T-helper 2 cell treated with Interferon-gamma antibody and Interleukin-4, amounts not matched to agents 5 μg/mL and 100 μg/mL, for 36 hours (primary cell): ENCODE data around the gene ANKRD11.
A peak's percentile ranks its signal among the peaks of the same experiment; 100 is the strongest.

Experiments used
- DNase-seq: peaks from one replicate; pipeline ENCODE4 v3.0.0; 2021; ENCODE audit warnings: low spot score
- H3K27ac Mint-ChIP-seq: one replicate; pipeline ENCODE4 v1.8.0; 2021; ENCODE audit warnings: mild to moderate bottlenecking, mixed read lengths
- H3K27me3 Mint-ChIP-seq: one replicate; pipeline ENCODE4 v1.8.0; 2021; ENCODE audit warnings: low read depth, mixed read lengths
- H3K36me3 Mint-ChIP-seq: one replicate; pipeline ENCODE4 v1.8.0; 2021; ENCODE audit warnings: low read depth, mixed read lengths
- H3K4me1 Mint-ChIP-seq: one replicate; pipeline ENCODE4 v1.8.0; 2021; ENCODE audit warnings: low read depth, mixed read lengths
- H3K4me3 Mint-ChIP-seq: one replicate; pipeline ENCODE4 v1.8.0; 2022; ENCODE audit warnings: mild to moderate bottlenecking, moderate library complexity, mixed read lengths
- H3K9me3 Mint-ChIP-seq: one replicate; pipeline ENCODE4 v1.8.0; 2021; ENCODE audit warnings: mixed read lengths

The ANKRD11 gene

DNA sequence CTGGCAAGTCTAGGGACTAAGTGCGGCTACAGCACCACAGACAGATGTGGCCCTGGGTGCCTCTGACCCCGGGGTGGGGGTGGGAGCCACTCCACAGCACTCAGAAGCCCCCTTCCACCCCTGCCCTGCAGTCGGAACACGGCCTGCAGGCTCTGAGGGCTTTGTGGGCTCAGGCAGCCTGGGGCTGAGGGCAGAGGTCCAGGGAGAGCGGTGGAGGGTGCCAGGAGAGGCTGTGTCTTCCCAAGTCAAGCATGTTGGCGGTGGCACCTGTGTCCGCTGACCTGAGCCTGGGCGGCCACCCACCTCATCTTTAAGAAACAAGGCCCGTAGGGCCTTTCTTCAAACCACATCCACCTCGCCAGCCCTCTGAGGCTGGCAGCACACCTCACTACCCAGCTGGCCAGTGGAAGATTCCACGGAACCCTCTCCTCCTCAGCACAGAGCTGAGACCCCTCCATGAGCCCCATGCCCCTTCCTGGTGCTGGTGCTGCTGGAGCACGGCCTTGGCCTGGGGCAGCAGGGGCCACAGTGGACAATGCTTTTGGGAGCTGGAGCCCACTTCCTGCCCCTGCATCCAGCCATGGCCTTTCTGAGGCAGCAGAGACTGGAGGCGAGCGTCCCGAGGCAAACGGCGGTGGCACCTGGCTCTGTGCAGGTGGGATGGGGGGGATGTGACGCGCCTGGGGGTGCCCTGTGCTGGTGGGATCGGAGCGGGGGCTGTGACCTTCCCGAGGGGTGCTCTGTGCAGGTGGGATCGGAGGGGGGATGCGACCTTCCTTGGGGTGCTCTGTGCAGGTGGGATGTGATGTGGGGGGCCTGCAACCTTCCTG, 195.1 kb downstream of the ANKRD11 start:
- no peak for DNase-seq
- Mint-ChIP-seq H3K4me1 (peaks cover 23% of the 10 kb centered on the region), H3K27ac (peak overlapping the region; percentile 31), H3K27me3 (no peaks in the 10 kb centered on the region), H3K4me3 (no peak overlapping the region), H3K9me3 (no peaks in the 10 kb centered on the region), H3K36me3 (peaks cover 22% of the 10 kb centered on the region)

DNA sequence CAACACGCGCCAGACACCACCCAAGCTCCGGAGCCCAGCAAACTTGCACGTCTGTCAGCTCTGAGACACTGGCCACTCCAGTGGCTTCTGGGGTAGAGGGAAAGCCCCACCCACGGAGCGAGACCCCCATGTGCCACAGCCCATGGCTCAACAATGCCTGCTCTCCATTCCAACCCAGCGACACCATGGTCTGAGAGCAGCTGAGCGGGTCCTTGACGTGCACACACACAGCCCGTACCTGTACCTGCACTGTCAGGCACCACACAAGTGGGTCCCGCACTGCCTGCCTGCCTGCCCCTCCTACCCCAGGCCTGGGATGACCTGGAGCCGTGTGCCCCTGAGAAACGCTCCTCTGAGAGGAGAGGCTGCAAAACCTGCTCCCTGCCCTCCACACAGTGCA, 195.9 kb downstream of the ANKRD11 start:
- peaks cover 25% of the 10 kb centered on the region for H3K4me1 Mint-ChIP-seq
- DNase-seq: no peak
- H3K27ac Mint-ChIP-seq: peak overlapping the region; percentile 35
- no peaks in the 10 kb centered on the region for H3K27me3 Mint-ChIP-seq
- peaks cover 25% of the 10 kb centered on the region for H3K36me3 Mint-ChIP-seq
- H3K4me3 Mint-ChIP-seq: no peak overlapping the region
- no peaks in the 10 kb centered on the region for H3K9me3 Mint-ChIP-seq

DNA sequence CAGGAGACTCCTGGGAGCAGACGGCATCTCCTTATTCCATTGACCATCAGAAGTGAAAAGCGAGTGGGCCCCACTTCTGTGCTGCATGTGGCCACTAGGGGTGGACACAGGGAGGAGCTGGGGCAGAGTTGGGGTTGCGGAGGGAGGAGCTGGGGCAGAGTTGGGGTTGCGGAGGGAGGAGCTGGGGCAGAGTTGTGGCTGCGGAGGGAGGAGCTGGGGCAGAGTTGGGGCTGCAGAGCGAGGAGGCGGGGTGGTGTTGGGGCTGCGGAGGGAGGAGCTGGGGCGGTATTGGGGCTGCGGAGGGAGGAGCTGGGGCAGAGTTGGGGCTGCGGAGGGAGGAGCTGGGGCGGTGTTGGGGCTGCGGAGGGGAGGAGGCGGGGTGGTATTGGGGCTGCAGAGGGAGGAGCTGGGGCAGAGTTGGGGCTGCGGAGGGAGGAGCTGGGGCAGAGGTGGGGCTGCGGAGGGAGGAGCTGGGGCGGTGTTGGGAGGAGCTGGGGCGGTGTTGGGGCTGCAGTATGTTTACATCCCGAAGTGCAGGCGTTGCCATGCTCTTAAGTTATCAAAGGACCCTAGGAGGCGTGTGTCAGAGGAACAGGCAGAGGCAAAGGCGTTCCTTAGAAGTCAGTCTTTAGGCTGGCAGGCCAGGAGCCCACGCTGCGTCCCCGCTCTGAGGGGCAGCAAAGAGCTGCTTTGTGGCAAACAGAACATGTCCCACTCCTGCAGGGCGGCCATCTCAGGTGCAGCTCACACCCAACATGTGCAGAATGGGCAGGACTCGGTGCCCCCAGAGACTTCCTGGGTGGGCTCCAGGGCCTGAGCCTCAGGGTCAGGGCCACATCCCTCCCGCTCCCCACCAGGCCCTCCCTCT, 196.9 kb downstream of the ANKRD11 start:
- no peak overlapping the region for H3K4me3 Mint-ChIP-seq
- H3K36me3 Mint-ChIP-seq: peaks cover 24% of the 10 kb centered on the region
- DNase-seq: no peak
- H3K9me3 Mint-ChIP-seq: no peaks in the 10 kb centered on the region
- no peak overlapping the region for H3K27ac Mint-ChIP-seq
- H3K4me1 Mint-ChIP-seq: peaks cover 25% of the 10 kb centered on the region
- no peaks in the 10 kb centered on the region for H3K27me3 Mint-ChIP-seq

DNA sequence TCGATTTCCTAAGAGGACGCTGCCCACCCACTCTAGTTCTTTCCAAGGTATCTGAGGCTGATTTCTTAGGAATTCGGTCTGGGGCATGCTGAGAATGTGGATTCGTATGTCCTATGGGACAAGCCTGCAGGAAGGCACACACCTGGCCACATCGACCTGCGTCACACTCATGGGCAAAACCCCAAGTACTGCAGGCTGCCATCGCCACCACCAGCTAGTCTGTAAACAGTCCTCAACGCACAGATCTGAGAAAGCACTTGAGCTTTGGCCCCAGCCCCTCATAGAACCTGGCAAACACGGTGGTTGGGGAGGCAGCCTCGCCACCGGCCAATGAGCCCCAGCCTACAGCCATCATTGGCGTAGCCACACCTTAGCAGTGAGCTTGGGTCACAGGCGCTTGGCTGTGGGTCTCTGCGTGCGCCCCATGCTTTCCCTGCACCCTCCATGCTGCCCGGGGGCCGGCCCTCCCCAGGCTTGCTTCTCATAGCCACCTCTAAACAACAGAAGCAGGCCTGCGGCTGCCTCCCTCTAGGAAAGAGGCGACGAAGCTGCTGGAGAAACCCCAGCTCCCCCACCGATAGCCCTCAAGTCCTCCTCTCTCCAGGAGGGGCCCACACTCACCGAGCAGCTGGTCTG, 197.8 kb downstream of the ANKRD11 start:
- Mint-ChIP-seq H3K9me3 (no peaks in the 10 kb centered on the region), H3K27me3 (no peaks in the 10 kb centered on the region), H3K27ac (no peak overlapping the region)

DNA sequence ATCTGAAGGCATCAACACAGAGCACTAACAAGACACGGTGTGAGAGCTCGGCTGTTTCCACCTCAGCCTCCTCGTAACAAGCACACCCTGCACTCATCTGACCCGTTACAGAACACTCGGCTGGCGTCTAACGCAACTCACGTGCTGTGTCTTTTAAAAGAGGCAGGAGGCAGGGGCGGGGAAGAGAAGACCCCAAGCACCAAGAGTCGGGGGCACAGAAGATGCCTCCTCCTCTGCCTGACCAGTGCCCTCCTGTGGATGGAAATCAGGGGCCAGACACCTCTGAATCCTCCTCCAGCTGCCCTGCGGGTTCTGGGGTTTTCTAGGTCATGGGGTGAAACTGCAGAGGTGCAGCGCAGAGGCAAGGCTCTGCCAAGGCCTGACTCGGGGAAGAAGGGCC, 198.6 kb downstream of the ANKRD11 start:
- Mint-ChIP-seq H3K4me3 (no peak overlapping the region), H3K36me3 (peaks cover 21% of the 10 kb centered on the region), H3K27ac (peak overlapping the region; percentile 17), H3K4me1 (peaks cover 13% of the 10 kb centered on the region), H3K9me3 (no peaks in the 10 kb centered on the region), H3K27me3 (no peaks in the 10 kb centered on the region)
- DNase-seq: no peak

More for the DNA sequence above, 197.8 kb downstream of the ANKRD11 start:
- peaks cover 19% of the 10 kb centered on the region for H3K4me1 Mint-ChIP-seq
- DNase-seq: no peak
- peaks cover 24% of the 10 kb centered on the region for H3K36me3 Mint-ChIP-seq
- no peak overlapping the region for H3K4me3 Mint-ChIP-seq

DNA sequence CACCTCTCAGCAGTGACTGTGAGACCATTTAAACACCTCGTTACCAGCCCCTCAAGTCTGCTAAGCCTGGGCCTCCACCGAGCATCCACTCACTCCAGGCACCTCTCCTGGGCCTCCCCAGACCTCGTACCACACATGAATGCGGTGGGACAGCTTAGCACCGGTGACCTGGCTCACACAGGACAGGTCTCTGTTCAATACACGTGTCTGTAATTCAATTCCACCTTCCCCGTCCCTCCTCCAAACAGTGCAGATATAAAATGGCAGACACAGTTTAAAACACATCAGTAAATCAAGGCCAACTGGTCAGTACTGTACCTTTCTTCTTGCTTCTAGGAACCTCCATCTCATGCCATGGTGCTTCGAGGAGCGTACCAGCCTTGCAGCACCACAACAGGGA, 199.0 kb downstream of the ANKRD11 start:
- no peaks in the 10 kb centered on the region for H3K9me3 Mint-ChIP-seq
- DNase-seq: no peak
- H3K4me3 Mint-ChIP-seq: no peak overlapping the region
- no peaks in the 10 kb centered on the region for H3K27me3 Mint-ChIP-seq
- H3K36me3 Mint-ChIP-seq: peaks cover 22% of the 10 kb centered on the region
- H3K27ac Mint-ChIP-seq: peak overlapping the region; percentile 17
- peaks cover 12% of the 10 kb centered on the region for H3K4me1 Mint-ChIP-seq

DNA sequence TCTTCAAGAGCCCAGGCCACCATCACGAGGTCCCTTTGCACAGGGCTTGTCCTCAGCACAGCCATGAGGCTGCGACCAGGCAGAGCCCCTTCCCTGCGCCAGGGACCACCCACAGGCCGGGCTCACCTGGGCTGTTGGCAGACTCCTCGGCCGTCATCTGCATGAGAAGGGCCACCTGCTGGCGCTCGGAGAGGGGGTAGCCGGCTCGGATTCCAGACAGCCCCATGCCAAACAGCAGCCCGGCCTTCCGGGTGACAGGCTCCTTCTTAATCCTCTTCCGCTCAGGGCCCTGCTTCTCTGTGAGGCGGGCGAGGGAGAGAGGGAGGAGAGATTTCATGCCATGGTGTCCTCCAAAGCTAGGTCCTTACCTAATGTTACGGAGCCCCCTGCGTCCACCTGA, 199.5 kb downstream of the ANKRD11 start:
- Mint-ChIP-seq H3K36me3 (peaks cover 20% of the 10 kb centered on the region), H3K4me1 (peaks cover 7% of the 10 kb centered on the region), H3K27ac (no peak overlapping the region), H3K9me3 (no peaks in the 10 kb centered on the region), H3K4me3 (no peak overlapping the region), H3K27me3 (no peaks in the 10 kb centered on the region)
- DNase-seq: no peak

DNA sequence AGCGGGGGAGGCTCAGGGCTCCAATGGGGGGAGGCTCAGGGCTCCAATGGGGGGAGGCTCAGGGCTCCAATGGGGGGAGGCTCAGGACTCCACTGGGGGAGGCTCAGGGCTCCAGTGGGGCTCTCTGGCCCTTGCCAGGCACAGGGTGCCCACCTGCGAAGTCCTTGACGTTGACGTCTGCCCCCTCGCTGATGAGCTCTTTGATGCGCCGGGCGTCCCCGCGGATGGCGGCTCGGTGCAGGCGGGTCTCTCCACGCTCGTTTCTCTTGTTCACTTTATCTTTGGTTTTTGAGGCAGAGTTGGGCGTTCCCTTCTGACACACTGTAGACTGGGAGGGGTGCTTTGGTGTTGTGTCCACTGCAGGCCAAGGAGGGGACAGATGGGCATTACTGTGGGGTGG, 199.9 kb downstream of the ANKRD11 start:
- H3K9me3 Mint-ChIP-seq: no peaks in the 10 kb centered on the region
- H3K27me3 Mint-ChIP-seq: no peaks in the 10 kb centered on the region
- H3K27ac Mint-ChIP-seq: no peak overlapping the region
- DNase-seq: no peak
- peaks cover 20% of the 10 kb centered on the region for H3K36me3 Mint-ChIP-seq
- no peak overlapping the region for H3K4me3 Mint-ChIP-seq
- H3K4me1 Mint-ChIP-seq: peaks cover 6% of the 10 kb centered on the region

DNA sequence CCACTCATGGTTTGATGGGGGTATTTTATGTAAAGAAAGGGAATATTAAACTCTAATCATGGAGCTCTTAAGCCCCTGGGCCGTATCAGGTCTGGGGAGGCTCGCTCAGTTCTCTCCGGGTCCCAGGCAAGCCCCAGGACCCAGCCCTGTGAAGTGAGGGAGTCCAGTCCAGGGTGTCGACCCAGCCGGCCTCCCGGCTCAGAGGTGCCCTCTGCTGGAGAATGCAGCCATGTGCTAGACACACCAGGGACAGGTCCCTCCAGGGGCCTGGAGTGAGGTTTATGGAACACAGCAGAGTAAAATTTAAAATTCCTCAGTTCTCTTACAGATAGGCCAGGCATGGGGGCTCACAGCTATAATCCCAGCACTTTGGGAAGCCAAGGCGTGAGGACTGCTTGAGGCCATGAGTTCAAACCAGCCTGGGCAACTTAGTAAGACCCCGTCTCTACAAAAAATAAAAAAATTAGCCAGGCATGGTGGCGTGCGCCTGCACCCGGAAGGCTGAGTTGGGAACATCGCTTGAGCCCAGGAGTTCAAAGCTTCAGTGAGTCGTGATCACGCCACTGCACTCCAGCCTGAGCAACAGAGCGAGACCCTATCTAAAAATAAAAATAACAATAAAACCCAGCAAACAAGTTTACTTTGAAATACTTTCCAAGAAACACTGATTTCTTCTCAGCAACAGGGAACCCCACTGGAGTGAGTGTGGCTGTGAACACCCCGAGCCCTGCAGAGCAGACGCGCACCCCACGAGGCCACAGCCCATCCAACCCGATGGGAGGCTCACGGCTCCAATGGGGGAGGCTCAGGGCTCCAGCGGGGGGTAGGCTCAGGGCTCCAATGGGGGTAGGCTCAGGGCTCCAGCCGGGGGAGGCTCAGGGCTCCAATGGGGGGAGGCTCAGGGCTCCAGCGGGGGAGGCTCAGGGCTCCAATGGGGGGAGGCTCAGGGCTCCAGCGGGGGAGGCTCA, 200.6 kb downstream of the ANKRD11 start:
- Mint-ChIP-seq H3K27me3 (no peaks in the 10 kb centered on the region), H3K36me3 (peaks cover 20% of the 10 kb centered on the region), H3K27ac (no peak overlapping the region), H3K4me1 (peaks cover 6% of the 10 kb centered on the region), H3K4me3 (no peak overlapping the region), H3K9me3 (no peaks in the 10 kb centered on the region)
- DNase-seq: peak; percentile 40

DNA sequence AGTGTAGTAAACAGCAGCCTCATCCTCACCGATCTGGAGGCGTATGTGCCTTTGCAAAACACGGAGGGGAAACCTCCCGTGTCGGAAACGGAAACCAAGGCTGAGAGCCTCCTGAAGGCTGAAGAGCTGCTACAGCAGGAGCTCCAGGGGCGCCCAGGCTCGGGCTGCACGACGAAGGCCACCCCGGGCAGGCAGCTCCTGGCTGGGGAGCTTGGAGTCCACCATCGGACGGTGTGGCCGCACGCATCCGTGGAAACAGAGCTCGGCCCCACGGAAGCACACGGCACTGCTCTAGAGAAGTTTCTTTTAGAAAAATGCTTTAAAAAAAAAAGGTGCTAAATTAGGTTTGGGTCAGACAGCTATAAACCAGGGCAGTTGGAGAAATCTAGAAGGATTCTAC, 201.4 kb downstream of the ANKRD11 start:
- no peak for DNase-seq
- H3K4me1 Mint-ChIP-seq: peaks cover 6% of the 10 kb centered on the region
- no peaks in the 10 kb centered on the region for H3K9me3 Mint-ChIP-seq
- H3K27me3 Mint-ChIP-seq: no peaks in the 10 kb centered on the region
- H3K27ac Mint-ChIP-seq: no peak overlapping the region
- no peak overlapping the region for H3K4me3 Mint-ChIP-seq
- peaks cover 20% of the 10 kb centered on the region for H3K36me3 Mint-ChIP-seq

DNA sequence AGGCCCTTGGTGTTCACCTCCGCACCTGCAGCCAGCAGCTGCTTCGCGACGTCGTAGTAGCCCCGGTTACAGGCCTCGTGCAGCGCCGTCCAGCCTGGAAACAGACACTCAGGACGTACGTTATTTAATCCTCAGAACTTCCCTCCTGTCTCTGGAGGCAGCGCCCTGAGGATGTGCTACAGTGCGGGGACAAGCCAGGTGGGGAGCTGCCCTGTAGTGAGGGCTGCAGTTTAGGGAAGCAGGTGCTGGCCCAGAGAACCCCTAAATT, 201.8 kb downstream of the ANKRD11 start:
- H3K36me3 Mint-ChIP-seq: peaks cover 20% of the 10 kb centered on the region
- H3K27me3 Mint-ChIP-seq: no peaks in the 10 kb centered on the region
- peaks cover 6% of the 10 kb centered on the region for H3K4me1 Mint-ChIP-seq
- H3K4me3 Mint-ChIP-seq: no peak overlapping the region
- H3K27ac Mint-ChIP-seq: no peak overlapping the region
- no peak for DNase-seq
- no peaks in the 10 kb centered on the region for H3K9me3 Mint-ChIP-seq

DNA sequence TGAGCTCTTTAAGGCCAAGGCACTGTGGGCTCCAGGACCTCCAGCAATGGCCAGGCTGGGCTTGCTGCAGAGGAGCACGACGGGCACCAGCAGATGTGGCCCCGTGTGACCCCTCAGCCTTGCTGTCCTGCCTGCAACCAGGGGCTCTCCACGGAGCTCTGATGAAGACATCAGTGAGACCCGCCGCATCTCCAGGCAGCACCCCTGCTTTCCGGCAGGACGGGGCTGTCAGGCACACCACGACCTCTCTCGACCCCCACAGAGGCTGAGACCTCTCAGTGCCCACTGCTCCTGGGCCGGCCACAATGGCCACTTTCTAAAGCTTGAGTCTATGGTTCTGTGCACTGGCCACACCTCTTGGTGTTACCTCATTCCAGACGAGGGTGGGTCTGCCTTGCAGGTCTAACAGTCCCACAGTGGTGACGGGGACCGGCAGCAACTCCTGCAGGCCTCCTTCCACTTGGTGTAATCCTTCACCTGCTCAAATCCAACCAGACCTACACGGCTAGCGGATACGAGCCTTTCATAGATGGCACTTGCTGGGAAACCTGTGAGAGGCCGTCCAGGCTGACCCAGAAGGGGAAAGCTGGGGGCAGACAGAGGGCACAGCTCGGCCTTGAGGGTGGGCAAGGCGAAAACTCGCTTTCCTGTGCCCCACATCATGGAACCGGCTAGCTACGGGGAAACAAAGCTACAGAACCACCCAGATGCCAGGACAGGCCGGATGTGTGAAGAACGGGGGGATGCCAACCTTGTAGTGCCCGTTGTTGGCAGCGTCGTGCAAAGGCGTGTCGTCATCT, 202.4 kb downstream of the ANKRD11 start:
- H3K27ac Mint-ChIP-seq: no peak overlapping the region
- no peaks in the 10 kb centered on the region for H3K27me3 Mint-ChIP-seq
- H3K36me3 Mint-ChIP-seq: peaks cover 20% of the 10 kb centered on the region
- peaks cover 6% of the 10 kb centered on the region for H3K4me1 Mint-ChIP-seq
- no peaks in the 10 kb centered on the region for H3K9me3 Mint-ChIP-seq
- no peak for DNase-seq
- no peak overlapping the region for H3K4me3 Mint-ChIP-seq

DNA sequence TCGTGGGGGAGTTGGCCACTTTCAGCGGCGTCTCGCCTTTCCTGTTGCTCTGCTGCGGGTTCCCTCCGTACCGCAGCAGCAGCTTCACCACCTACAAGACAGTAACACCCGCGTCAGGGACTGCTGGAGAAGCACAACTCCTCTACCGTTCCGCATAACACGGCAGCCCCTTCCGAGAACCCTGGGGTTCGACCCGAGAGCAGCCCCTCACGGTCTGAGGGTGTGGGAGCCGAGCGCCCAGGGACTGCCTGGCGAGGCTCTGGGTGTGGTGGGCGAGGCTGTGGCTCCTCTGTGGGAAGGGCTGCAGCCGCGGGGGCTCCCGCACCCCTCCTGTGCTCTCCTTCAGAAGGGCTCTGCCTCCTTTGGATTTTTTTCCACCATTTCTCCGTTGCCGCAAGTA, 204.3 kb downstream of the ANKRD11 start:
- Mint-ChIP-seq H3K9me3 (no peaks in the 10 kb centered on the region), H3K27me3 (no peaks in the 10 kb centered on the region), H3K36me3 (peaks cover 17% of the 10 kb centered on the region), H3K4me3 (no peak overlapping the region), H3K27ac (no peak overlapping the region), H3K4me1 (peaks cover 3% of the 10 kb centered on the region)
- DNase-seq: no peak
